Measurements from ENCODE around the gene KHNYN. TPM values are rescaled to one million over a fixed set of nuclear protein-coding genes. Genes with fewer than 3 reads are reported as not detected.

Gene KHNYN
- total RNA-seq, 3 donors from 2014 or later: 85.9 to 102 (median 86.9) TPM

GRCh38 chr14:24403294-24403998 lies 26.3 kb upstream of the KHNYN start:
- TF ChIP-seq CTCF (IDR thresholded peaks at IDR 0.05): no peak
- ATAC-seq (no peak), DNase-seq (no peak)
- Histone ChIP-seq H3K4me1 (ENCODE audit: low read depth) (peaks cover 9% of the 10 kb centered on the region), H3K36me3 (ENCODE audit: low read depth) (no peaks in the 10 kb centered on the region), H3K4me3 (no peak overlapping the region), H3K9me3 (no peaks in the 10 kb centered on the region)
- intact Hi-C loops (cut with DNase I, micrococcal nuclease): no loop called here

GRCh38 chr14:24404814-24405213 lies 24.9 kb upstream of the KHNYN start:
- TF ChIP-seq CTCF (IDR thresholded peaks at IDR 0.05): no peak
- DNase-seq (no peak), ATAC-seq (no peak)
- intact Hi-C loops (cut with DNase I, micrococcal nuclease): no loop called here
- no peaks in the 10 kb centered on the region for H3K9me3 ChIP-seq
- H3K4me3 ChIP-seq: no peak overlapping the region
- H3K36me3 ChIP-seq (ENCODE audit: low read depth): no peaks in the 10 kb centered on the region
- H3K4me1 ChIP-seq (ENCODE audit: low read depth): peaks cover 7% of the 10 kb centered on the region

GRCh38 chr14:24406416-24406815 lies 23.3 kb upstream of the KHNYN start:
- Histone ChIP-seq H3K4me3 (no peak overlapping the region), H3K36me3 (ENCODE audit: low read depth) (no peaks in the 10 kb centered on the region), H3K9me3 (no peaks in the 10 kb centered on the region), H3K4me1 (ENCODE audit: low read depth) (peaks cover 4% of the 10 kb centered on the region)
- ATAC-seq: no peak
- TF ChIP-seq CTCF (IDR thresholded peaks at IDR 0.05): no peak
- DNase-seq: no peak
- intact Hi-C loops (cut with DNase I, micrococcal nuclease): no loop called here

- Histone ChIP-seq H3K4me3 (no peak overlapping the region), H3K36me3 (ENCODE audit: low read depth) (no peaks in the 10 kb centered on the region), H3K4me1 (ENCODE audit: low read depth) (no peaks in the 10 kb centered on the region), H3K9me3 (no peaks in the 10 kb centered on the region)
- DNase-seq (no peak), ATAC-seq (no peak)
- intact Hi-C loops (cut with DNase I, micrococcal nuclease): no loop called here
- TF ChIP-seq CTCF (IDR thresholded peaks at IDR 0.05): no peak
Measured at GRCh38 chr14:24407608-24408325, 22.0 kb upstream of the KHNYN start.

GRCh38 chr14:24408764-24409163 lies 21.0 kb upstream of the KHNYN start:
- H3K9me3 ChIP-seq: no peaks in the 10 kb centered on the region
- DNase-seq (no peak), ATAC-seq (no peak)
- no peak overlapping the region for H3K4me3 ChIP-seq
- no peaks in the 10 kb centered on the region for H3K4me1 ChIP-seq (ENCODE audit: low read depth)
- no peak for TF ChIP-seq CTCF (IDR thresholded peaks at IDR 0.05)
- no peaks in the 10 kb centered on the region for H3K36me3 ChIP-seq (ENCODE audit: low read depth)
- intact Hi-C loops (cut with DNase I, micrococcal nuclease): no loop called here
